Lower leg skin (tissue), 4 donors: ENCODE measurements around the gene CD7. TPM values are rescaled to one million over a fixed set of nuclear protein-coding genes. Genes with fewer than 3 reads are reported as not detected.
"Not testable (repeated sequence)": the region's sequence is repeated elsewhere in the genome, so short reads cannot be mapped to it uniquely, and the experiment has no call there.

Experiments
- DNase-seq, 2 donors: peaks; one replicate each; pipeline ENCODE4 v3.0.0-alpha.2; 2019; ENCODE audit warnings: low spot score in 2 of 2
- H3K4me3 ChIP-seq: fragments of 200-600 bp; sonication (generic); 2 replicates; pipeline ENCODE4 v1.5.1; 2017; ENCODE audit warnings: mild to moderate bottlenecking, low read depth; ENCODE audit not compliant: poor library complexity, severe bottlenecking
- CTCF ChIP-seq, 3 donors: fragments of 450-650 bp; IDR thresholded peaks; one replicate each; pipeline ENCODE4 v1.5.1; 2016; ENCODE audit warnings: antibody characterized with exemption in 3 of 3, mild to moderate bottlenecking in 3 of 3, moderate library complexity in 2 of 3
- POLR2A ChIP-seq, 2 donors: fragments of 450-650 bp; IDR thresholded peaks; one replicate each; pipeline ENCODE4 v1.6.1; 2016 to 2017; ENCODE audit warnings: antibody characterized with exemption in 2 of 2, mild to moderate bottlenecking in 1 of 2, moderate library complexity in 1 of 2
- WGBS, 2 donors: methylation state at CpG; one replicate each; pipeline ENCODE4 v1.1.5; 2018; 5-methylcytosine and 5-hydroxymethylcytosine counted together
- intact Hi-C: fragments of 100-400 bp; cut with DNase I; formaldehyde crosslinking; loops from one replicate; pipeline ENCODE4 v1.15.0; 2023; ENCODE audit warnings: low total_unique reads
- total RNA-seq, 4 donors: library from RNA; depleted of rRNA; stranded (reverse); fragments of >200 nt; gene quantifications; one replicate each; pipeline ENCODE4 v1.1.0, GENCODE V29; 2016

CD7 gene
- total RNA-seq = under 1 TPM in 2 of 4 donors, not detected in 2; 0.45 to 0.99 TPM

GRCh38 chr17:82317394-82318168 is at the start of gene CD7:
Gene CD7, minus strand, starts transcription at chr17:82317608. Its CDS starts 113 bp downstream, at chr17:82317495.
- H3K4me3 ChIP-seq = no peak within 1 kb of the TSS
- intact Hi-C loops = loop anchor here (10.0 kb wide), 1 partner anchor 83 kb away; no protein-coding TSS in a partner anchor
- no peak for DNase-seq
- no peak for TF ChIP-seq POLR2A (IDR thresholded peaks at IDR 0.05)
- no peak for TF ChIP-seq CTCF (IDR thresholded peaks at IDR 0.05)
- WGBS, 2 donors = 80 to 82% methylated on average over 19 to 23 of the region's 26 CpGs

GRCh38 chr17:82366749-82367148 is 49.3 kb upstream of the CD7 start:
- TF ChIP-seq CTCF (IDR thresholded peaks at IDR 0.05) (no peak), POLR2A (IDR thresholded peaks at IDR 0.05) (no peak)
- H3K4me3 ChIP-seq = no peak overlapping the region
- intact Hi-C loops = no loop called here
- no peak for DNase-seq
- WGBS, 2 donors = 79% methylated on average over 7 of the region's 7 CpGs

- intact Hi-C loops = no loop called here
- no peak overlapping the region for H3K4me3 ChIP-seq
- DNase-seq = no peak
- TF ChIP-seq POLR2A (IDR thresholded peaks at IDR 0.05) = no peak
- no peak for TF ChIP-seq CTCF (IDR thresholded peaks at IDR 0.05)
- WGBS, 2 donors = 74 to 81% methylated on average over 6 of the region's 6 CpGs
Observed at GRCh38 chr17:82365606-82366295, 48.3 kb upstream of the CD7 start.

GRCh38 chr17:82361885-82362633 is 44.7 kb upstream of the CD7 start:
- WGBS, 2 donors = 89 to 97% methylated on average over 6 of the region's 6 CpGs
- no peak for TF ChIP-seq POLR2A (IDR thresholded peaks at IDR 0.05)
- TF ChIP-seq CTCF (IDR thresholded peaks at IDR 0.05) = no peak
- intact Hi-C loops = loop anchor here (5.0 kb wide), 1 partner anchor 330 kb away; the partner anchor contains the start of gene RAC3
- DNase-seq = no peak
- H3K4me3 ChIP-seq = no peak overlapping the region

GRCh38 chr17:82359451-82360074 is 42.2 kb upstream of the CD7 start:
- DNase-seq, H3K4me3 ChIP-seq: not testable (repeated sequence)
- 76 to 91% methylated on average over 1 of the region's 1 CpG for WGBS, 2 donors
- intact Hi-C loops = loop anchor here (5.0 to 10.0 kb wide), 2 partner anchors 327 to 415 kb away; partner anchors contain the start of gene RAC3
